EL (cell line): ENCODE data around the gene MPP2.
A peak's percentile ranks its signal among the peaks of the same experiment; 100 is the strongest.
"Not testable (repeated sequence)": the region's sequence is repeated elsewhere in the genome, so short reads cannot be mapped to it uniquely, and the experiment has no call there.

Source experiments
- DNase-seq: peaks from one replicate; pipeline ENCODE4 v3.0.0-alpha.2; 2016

Gene MPP2

GRCh38 chr17:43907425-43907981, at the start of gene MPP2:
Gene MPP2 (minus strand): TSS chr17:43907536. CDS start chr17:43904460, 3,076 bp downstream.
- peak; percentile 76 for DNase-seq

GRCh38 chr17:43956222-43956621, 48.9 kb upstream of the MPP2 start:
- DNase-seq, result no peak

- DNase-seq, result no peak
These were observed 46.4 kb upstream of the MPP2 start, which contains the start of gene PYY for GRCh38 chr17:43953746-43954145. Gene PYY (minus strand): TSS chr17:43953940. CDS start chr17:43953483, 457 bp downstream.

GRCh38 chr17:43952724-43953666, 45.7 kb upstream of the MPP2 start:
- DNase-seq, result no peak

- DNase-seq, result no peak
These were observed 45.0 kb upstream of the MPP2 start for GRCh38 chr17:43952351-43952723.

GRCh38 chr17:43951750-43952149, 44.4 kb upstream of the MPP2 start:
- no peak for DNase-seq

- no peak for DNase-seq
These were observed 43.2 kb upstream of the MPP2 start for GRCh38 chr17:43950554-43950953.

GRCh38 chr17:43949781-43950180, 42.4 kb upstream of the MPP2 start:
- peak; percentile 21 for DNase-seq

GRCh38 chr17:43946781-43947180, 39.4 kb upstream of the MPP2 start:
- no peak for DNase-seq

- peak; percentile 48 for DNase-seq
These were observed 37.9 kb upstream of the MPP2 start for GRCh38 chr17:43945074-43945829.

GRCh38 chr17:43942051-43942685, 34.8 kb upstream of the MPP2 start, which contains the start of gene PPY:
Gene PPY (minus strand): TSS chr17:43942476. CDS start chr17:43941654, 822 bp downstream.
- DNase-seq, result no peak

GRCh38 chr17:43940630-43941029, 33.3 kb upstream of the MPP2 start:
- DNase-seq, result peak; percentile 53

GRCh38 chr17:43939886-43940285, 32.5 kb upstream of the MPP2 start:
- no peak for DNase-seq

GRCh38 chr17:43939452-43939851, 32.1 kb upstream of the MPP2 start:
- not testable (repeated sequence) for DNase-seq

GRCh38 chr17:43938838-43939182, 31.5 kb upstream of the MPP2 start:
- DNase-seq, result no peak

- peak; percentile 64 for DNase-seq
These were observed 29.1 kb upstream of the MPP2 start for GRCh38 chr17:43936434-43936833.

GRCh38 chr17:43935926-43936261, 28.6 kb upstream of the MPP2 start:
- no peak for DNase-seq

- DNase-seq, result no peak
These were observed 28.0 kb upstream of the MPP2 start for GRCh38 chr17:43935204-43935925.

- DNase-seq, result no peak
These were observed 25.6 kb upstream of the MPP2 start for GRCh38 chr17:43932923-43933322.

GRCh38 chr17:43932357-43932756, 25.0 kb upstream of the MPP2 start:
- no peak for DNase-seq

- no peak for DNase-seq
These were observed 23.8 kb upstream of the MPP2 start for GRCh38 chr17:43931062-43931571.

- DNase-seq, result no peak
These were observed 21.3 kb upstream of the MPP2 start for GRCh38 chr17:43928609-43929008.
